Mesothelial cell of epicardium (in vitro differentiated cells): ENCODE data around the gene NECAP2. TPM values are rescaled to one million over a fixed set of nuclear protein-coding genes. Genes with fewer than 3 reads are reported as not detected.

Source experiments
- DNase-seq, 2 experiments: peaks; one replicate each; pipeline ENCODE4 v3.0.0; 2021; ENCODE audit warnings: low spot score in 2 of 2; ENCODE audit not compliant: unreplicated experiment in 2 of 2
- H3K27ac Mint-ChIP-seq: 2 replicates; pipeline ENCODE4 v1.8.0; 2021; ENCODE audit warnings: mixed read lengths
- H3K27me3 Mint-ChIP-seq: 2 replicates; pipeline ENCODE4 v1.8.0; 2021; ENCODE audit warnings: low read depth, mixed read lengths
- H3K36me3 Mint-ChIP-seq: 2 replicates; pipeline ENCODE4 v1.8.0; 2021; ENCODE audit warnings: mixed read lengths
- H3K4me1 Mint-ChIP-seq: 2 replicates; pipeline ENCODE4 v1.8.0; 2021; ENCODE audit warnings: mixed read lengths
- H3K4me3 Mint-ChIP-seq: 2 replicates; pipeline ENCODE4 v1.8.0; 2021; ENCODE audit warnings: mild to moderate bottlenecking, moderate library complexity, mixed read lengths
- H3K9me3 Mint-ChIP-seq: 2 replicates; pipeline ENCODE4 v1.8.0; 2021; ENCODE audit warnings: mixed read lengths
- CTCF ChIP-seq: fragments of 200-600 bp; sonication (generic); IDR thresholded peaks from one replicate; pipeline ENCODE4 v1.5.0; 2021; ENCODE audit warnings: antibody characterized with exemption; ENCODE audit not compliant: unreplicated experiment
- total RNA-seq: library from RNA; stranded (reverse); gene quantifications from 3 replicates; pipeline ENCODE4 v1.2.1, GENCODE V29; 2021

Gene NECAP2, protein sequence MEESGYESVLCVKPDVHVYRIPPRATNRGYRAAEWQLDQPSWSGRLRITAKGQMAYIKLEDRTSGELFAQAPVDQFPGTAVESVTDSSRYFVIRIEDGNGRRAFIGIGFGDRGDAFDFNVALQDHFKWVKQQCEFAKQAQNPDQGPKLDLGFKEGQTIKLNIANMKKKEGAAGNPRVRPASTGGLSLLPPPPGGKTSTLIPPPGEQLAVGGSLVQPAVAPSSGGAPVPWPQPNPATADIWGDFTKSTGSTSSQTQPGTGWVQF
- 43.7 to 46.7 TPM (median 44.1 TPM) in 3 replicates for total RNA-seq

DNA sequence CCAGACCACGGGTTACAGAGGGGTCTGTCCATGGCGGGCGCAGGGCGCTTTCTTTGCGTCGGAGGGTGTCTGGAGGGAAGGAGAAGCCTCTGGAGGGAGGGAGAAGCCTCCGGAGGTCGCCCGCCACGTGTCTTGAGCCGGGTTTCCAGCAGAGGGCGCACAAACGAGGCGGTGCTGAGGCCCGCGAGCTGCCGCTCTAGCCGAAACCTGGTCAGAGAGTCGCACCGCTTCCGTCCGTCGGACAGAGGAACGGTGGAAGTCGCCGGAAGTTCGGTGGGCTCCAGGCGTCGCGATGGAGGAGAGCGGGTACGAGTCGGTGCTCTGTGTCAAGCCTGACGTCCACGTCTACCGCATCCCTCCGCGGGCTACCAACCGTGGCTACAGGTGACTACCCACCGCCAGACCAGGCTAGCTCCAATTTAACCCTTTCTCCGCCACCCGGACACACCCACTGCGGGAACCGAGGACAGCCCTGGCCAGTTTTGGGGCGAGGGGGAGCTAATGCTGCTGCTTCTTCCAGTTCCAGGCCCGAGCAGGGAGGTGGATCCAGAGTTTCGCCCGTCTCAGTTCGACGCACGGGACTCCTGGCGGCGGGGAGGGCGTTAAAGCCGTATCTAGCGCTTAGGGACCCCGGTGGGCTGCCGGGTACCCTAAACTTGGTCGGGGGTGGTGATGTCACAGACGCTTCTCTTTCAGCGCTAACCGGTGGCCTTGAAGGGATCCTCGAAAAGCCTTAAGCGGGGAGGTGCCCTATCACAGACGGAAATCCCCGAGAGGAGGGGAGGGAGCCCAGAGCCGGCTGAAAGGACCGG is at the start of gene NECAP2:
Gene NECAP2 (plus strand): TSS at position 255 of the 812 bp plus-strand sequence. CDS start 38 bp downstream, at position 293.
- H3K4me1 Mint-ChIP-seq = peaks cover 11% of the 10 kb centered on the region
- H3K4me3 Mint-ChIP-seq = peak within 1 kb of the TSS; percentile 91
- DNase-seq = peak; percentile 90 to 98
- H3K27me3 Mint-ChIP-seq = no peaks in the 10 kb centered on the region
- H3K9me3 Mint-ChIP-seq = no peaks in the 10 kb centered on the region
- peak within 1 kb of the TSS; percentile 95 for H3K27ac Mint-ChIP-seq
- peak; percentile 80 for TF ChIP-seq CTCF
- peaks cover 7% of the 10 kb centered on the region for H3K36me3 Mint-ChIP-seq

GRCh38 chr1:16391411-16391810 is 49.1 kb upstream of the NECAP2 start:
- no peak for TF ChIP-seq CTCF
- peaks cover 9% of the 10 kb centered on the region for H3K36me3 Mint-ChIP-seq
- H3K4me3 Mint-ChIP-seq = no peak overlapping the region
- peaks cover 17% of the 10 kb centered on the region for H3K4me1 Mint-ChIP-seq
- no peaks in the 10 kb centered on the region for H3K9me3 Mint-ChIP-seq
- H3K27ac Mint-ChIP-seq = no peak overlapping the region
- no peaks in the 10 kb centered on the region for H3K27me3 Mint-ChIP-seq
- DNase-seq = no peak

DNA sequence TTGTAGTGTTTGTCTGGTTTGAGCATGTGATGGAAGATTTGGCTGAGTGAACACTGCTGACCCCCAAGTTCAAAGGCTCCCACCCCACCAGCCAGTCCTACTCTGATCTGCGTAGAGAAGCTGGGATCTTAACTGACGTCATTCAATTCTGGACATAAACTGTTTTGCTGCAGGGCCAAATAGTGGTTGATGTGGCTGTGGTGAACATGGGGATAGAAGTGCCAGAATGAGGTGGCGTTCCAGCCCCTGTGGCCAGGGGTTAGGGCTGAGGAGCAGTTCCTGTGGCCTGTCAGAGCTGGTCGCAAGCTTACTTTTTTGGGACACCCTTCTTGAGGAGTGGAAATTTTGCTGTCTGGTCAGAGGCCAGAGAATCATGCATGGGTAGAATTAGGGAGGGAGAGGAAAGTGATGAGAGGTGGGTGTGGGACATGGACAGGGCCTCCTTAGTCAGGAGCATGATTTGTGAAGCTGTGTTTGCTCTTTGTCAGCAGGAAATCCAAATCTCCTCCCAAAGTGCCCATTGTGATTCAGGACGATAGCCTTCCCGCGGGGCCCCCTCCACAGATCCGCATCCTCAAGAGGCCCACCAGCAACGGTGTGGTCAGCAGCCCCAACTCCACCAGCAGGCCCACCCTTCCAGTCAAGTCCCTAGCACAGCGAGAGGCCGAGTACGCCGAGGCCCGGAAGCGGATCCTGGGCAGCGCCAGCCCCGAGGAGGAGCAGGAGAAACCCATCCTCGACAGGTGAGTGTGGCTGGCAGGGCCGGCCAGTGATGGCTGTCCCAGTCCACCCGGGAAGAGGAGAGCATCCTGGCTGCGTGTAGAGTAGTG is 47.6 kb upstream of the NECAP2 start:
- peaks cover 9% of the 10 kb centered on the region for H3K36me3 Mint-ChIP-seq
- peak overlapping the region; percentile 36 for H3K27ac Mint-ChIP-seq
- no peaks in the 10 kb centered on the region for H3K27me3 Mint-ChIP-seq
- H3K4me3 Mint-ChIP-seq = no peak overlapping the region
- no peaks in the 10 kb centered on the region for H3K9me3 Mint-ChIP-seq
- TF ChIP-seq CTCF = no peak
- peaks cover 6% of the 10 kb centered on the region for H3K4me1 Mint-ChIP-seq
- DNase-seq = no peak

GRCh38 chr1:16393570-16394521 is 46.7 kb upstream of the NECAP2 start:
- Mint-ChIP-seq H3K36me3 (peaks cover 9% of the 10 kb centered on the region), H3K9me3 (no peaks in the 10 kb centered on the region), H3K27ac (peak overlapping the region; percentile 39), H3K27me3 (no peaks in the 10 kb centered on the region), H3K4me1 (peaks cover 6% of the 10 kb centered on the region), H3K4me3 (no peak overlapping the region)
- TF ChIP-seq CTCF = no peak
- no peak for DNase-seq

GRCh38 chr1:16394977-16395376 is 45.5 kb upstream of the NECAP2 start:
- H3K36me3 Mint-ChIP-seq = peaks cover 16% of the 10 kb centered on the region
- H3K9me3 Mint-ChIP-seq = no peaks in the 10 kb centered on the region
- H3K4me1 Mint-ChIP-seq = peaks cover 6% of the 10 kb centered on the region
- TF ChIP-seq CTCF = no peak
- DNase-seq = no peak
- no peak overlapping the region for H3K27ac Mint-ChIP-seq
- no peak overlapping the region for H3K4me3 Mint-ChIP-seq
- no peaks in the 10 kb centered on the region for H3K27me3 Mint-ChIP-seq
